Stimulated activated CD8-positive, alpha-beta memory T cell treated with anti-CD3 and anti-CD28 coated beads, Interleukin-15, amount 100 ng/mL, for 4 hours (primary cell): ENCODE results near the gene RRAGB.
"Not testable (repeated sequence)": the region's sequence is repeated elsewhere in the genome, so short reads cannot be mapped to it uniquely, and the experiment has no call there.

Experiments
- DNase-seq, 2 donors: peaks; one replicate each; pipeline ENCODE4 v3.0.0-alpha.2; 2020; ENCODE audit warnings: low read depth in 2 of 2

Gene RRAGB, protein sequence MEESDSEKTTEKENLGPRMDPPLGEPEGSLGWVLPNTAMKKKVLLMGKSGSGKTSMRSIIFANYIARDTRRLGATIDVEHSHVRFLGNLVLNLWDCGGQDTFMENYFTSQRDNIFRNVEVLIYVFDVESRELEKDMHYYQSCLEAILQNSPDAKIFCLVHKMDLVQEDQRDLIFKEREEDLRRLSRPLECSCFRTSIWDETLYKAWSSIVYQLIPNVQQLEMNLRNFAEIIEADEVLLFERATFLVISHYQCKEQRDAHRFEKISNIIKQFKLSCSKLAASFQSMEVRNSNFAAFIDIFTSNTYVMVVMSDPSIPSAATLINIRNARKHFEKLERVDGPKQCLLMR

DNA sequence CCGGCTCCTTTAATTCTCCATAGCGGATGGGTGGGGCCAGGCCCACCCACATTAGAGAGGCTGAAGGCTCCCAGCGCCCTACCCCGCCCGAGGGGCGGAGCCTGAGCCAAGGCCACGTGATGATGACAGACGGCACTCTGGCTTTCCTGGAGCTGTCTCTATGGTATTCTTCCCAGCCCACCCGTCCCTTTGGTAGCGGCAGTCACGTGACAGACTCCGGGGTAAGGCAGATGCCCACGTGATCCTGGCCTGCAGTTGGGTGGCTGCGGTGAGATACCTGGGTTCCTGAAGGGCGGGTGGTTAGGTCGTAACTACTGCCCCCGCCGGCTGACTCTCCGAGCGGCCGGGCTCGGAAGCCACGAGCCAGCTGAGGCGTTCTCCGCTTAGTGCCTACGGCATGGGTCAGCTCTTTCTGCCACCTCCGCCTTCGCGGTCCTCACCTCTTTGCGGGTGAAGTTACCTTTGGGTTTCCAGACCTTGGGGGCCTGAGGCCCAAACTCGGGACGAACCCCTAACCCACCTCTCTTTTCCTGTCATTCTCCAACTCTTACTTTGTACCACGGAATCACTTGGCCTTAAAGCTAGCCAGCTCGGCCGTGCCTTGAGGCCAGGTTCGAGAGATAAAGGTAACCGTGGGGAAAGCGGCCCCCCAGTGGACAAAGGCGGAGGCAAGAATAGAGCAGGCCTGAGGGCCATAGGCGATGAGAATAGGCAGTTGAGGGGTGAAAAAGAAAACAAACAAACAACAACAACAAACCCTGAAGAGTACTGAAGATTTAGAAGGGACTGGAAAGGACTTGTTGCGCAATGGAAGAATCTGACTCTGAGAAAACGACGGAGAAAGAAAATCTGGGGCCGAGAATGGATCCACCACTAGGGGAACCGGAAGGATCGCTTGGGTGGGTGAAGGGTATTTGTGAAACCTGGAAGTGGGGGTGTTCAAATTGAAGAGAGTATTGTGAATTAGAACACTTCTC is at the start of gene RRAGB:
TSS of gene RRAGB (plus strand) at position 229 of the 977 bp plus-strand sequence. CDS start at position 808, 579 bp downstream.
- DNase-seq: peak; percentile 82 to 87

GRCh38 chrX:55668084-55668483 is 49.5 kb upstream of the RRAGB start:
- no peak for DNase-seq

- DNase-seq: not testable (repeated sequence)
Observed at GRCh38 chrX:55688579-55688978, 29.0 kb upstream of the RRAGB start.

- no peak for DNase-seq
Observed at GRCh38 chrX:55695227-55696018, 22.1 kb upstream of the RRAGB start.

- no peak for DNase-seq
Observed at GRCh38 chrX:55697381-55697780, 20.2 kb upstream of the RRAGB start.

- DNase-seq: no peak
Observed at GRCh38 chrX:55702671-55703070, 14.9 kb upstream of the RRAGB start.

DNA sequence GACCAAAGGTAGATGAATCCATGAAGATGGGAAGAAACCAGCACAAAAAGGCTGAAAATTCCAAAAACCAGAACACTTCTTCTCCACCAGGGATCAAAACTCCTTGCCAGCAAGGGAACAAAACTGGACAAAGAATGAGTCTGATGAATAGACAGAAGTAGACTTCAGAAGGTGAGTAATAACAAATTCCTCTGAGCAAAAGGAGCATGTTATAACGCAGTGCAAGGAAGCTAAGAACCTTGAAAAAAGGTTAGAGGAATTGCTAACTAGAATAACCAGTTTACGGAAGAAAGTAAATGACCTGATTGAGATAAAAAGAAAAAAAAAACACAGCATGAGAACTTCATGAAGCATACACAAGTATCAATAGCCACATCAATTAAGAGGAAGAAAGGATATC is 14.1 kb upstream of the RRAGB start:
- not testable (repeated sequence) for DNase-seq

- DNase-seq: not testable (repeated sequence)
Observed at GRCh38 chrX:55705066-55705465, 12.5 kb upstream of the RRAGB start.

DNA sequence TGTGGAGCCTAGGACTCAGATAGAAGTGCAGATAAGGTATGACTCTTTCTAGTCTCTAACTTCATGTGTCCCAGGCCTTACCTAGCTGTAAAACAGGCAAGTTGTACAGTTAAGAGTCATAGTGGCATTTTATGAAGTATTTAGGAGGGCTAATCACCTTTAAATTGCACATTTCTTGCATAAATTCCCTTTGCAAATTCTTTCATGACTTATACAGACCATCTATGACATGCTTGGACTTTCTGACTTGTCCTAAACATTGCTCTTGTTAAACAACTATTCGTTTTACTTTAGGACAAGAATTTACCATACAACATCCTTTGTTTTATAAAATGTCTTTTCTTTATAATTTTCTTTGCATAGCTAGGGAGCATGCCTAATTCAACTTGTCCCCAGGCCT is 7.8 kb upstream of the RRAGB start:
- DNase-seq: no peak

GRCh38 chrX:55710701-55711100 is 6.8 kb upstream of the RRAGB start:
- DNase-seq: no peak

GRCh38 chrX:55713631-55714030 is 3.9 kb upstream of the RRAGB start:
- DNase-seq: no peak

GRCh38 chrX:55714161-55714560 is 3.4 kb upstream of the RRAGB start:
- DNase-seq: no peak

DNA sequence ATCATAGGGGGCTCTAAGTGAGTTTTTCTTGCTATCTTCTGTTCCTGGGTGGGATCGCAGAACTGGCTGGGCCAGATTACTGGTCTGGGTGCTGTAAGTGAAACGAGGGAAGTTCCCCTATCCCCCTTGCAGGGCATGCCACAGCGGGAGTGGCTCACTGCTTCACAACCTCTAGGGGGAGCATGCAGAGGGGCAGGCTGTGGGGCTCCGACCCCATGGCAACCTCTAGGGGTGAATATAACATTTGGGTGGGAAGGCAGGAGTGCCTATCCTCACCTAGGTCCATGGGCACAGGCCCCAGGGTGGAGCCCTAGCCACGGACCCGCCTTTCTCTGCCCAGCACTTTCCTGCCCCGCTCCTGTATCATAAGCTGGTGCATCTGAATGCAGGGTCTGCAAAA is 1.7 kb upstream of the RRAGB start:
- DNase-seq: no peak

- no peak for DNase-seq
Observed at GRCh38 chrX:55716937-55717336, 612 bp upstream of the RRAGB start.

- DNase-seq: no peak
Observed at GRCh38 chrX:55731826-55732225, 14.3 kb downstream of the RRAGB start.

GRCh38 chrX:55738969-55739368 is 21.4 kb downstream of the RRAGB start:
- DNase-seq: no peak

DNA sequence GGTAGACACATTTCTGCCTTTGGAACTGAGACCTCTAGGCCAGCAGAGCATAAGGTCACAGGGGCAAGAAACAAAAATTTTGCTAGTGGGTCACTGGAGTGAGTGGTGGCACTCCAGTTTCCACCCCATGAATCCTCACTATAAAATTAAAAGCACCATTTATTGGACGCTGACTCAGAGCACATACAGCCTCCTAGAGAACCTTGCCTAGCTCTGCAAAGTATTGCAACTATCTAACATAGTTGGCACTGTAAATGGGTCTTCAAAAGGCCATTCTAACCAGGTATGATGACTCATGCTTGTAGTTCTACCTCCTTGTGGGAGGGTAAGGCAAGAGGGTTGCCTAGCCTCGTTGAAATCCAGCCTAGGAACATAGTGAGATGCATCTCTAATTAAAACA is 25.1 kb downstream of the RRAGB start:
- DNase-seq: no peak

DNA sequence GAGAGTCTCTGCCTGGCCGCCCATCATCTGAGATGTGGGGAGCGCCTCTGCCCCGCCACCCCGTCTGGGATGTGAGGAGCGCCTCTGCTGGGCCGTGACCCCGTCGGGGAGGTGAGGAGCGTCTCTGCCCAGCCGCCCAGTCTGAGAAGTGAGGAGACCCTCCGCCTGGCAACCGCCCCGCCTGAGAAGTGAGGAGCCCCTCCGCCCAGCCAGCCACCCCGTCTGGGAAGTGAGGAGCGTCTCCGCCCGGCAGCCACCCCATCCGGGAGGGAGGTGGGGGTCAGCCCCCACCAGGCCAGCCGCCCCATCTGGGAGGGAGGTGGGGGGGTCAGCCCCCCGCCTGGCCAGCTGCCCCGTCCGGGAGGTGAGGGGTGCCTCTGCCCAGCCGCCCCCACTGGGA is 30.9 kb downstream of the RRAGB start:
- not testable (repeated sequence) for DNase-seq

DNA sequence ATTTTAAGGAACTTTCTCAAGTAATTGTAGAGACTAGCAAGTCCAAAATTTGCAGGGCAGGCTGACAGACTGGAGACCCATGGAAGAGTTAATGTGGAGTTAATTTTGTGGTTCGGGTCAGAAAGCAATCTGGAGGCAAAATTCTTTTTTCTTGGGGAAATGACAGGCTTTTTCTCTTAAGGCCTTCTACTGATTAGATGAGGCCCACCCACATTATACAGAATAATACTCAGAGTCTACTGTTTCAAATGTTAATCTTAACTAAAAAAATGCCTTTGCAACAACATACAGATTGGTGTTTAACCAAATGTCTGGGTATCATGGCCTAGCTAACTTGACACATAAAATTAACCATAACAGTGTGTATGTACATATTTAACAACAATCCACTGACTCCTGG is 32.7 kb downstream of the RRAGB start:
- no peak for DNase-seq

- no peak for DNase-seq
Observed at GRCh38 chrX:55754861-55755294, 37.3 kb downstream of the RRAGB start.

- DNase-seq: no peak
Observed at GRCh38 chrX:55758033-55758432, 40.5 kb downstream of the RRAGB start.

DNA sequence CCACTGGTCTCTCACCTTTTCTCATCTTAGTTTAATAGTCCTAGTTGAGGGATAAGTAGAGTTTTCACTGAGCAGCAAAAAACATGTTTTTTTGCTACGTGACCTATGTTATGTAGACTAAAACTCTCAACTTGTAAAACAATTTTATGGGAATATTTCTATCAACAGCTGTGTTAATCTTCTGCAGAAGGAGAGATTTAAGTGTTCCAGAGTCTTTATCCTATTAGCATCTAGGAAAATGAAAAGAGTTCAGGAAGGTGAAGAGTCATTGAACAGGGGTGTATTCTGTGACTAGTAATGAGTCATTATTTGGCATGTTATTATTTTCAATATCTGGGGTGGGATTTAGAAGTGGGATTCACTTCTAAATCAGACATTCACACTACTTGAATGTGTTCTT is 41.9 kb downstream of the RRAGB start:
- DNase-seq: no peak
